AG10803 (cell line): ENCODE results near the gene PHYHD1.

ENCODE experiments used
- DNase-seq: peaks from one replicate; pipeline ENCODE4 v3.0.0; 2010; ENCODE audit warnings: low read depth
- H3K4me3 ChIP-seq: 2 replicates; pipeline ENCODE4 v1.5.1; 2011; ENCODE audit warnings: mild to moderate bottlenecking, low read length, control low read depth
- CTCF ChIP-seq: conservative IDR thresholded peaks from 2 replicates; pipeline ENCODE4 v1.5.1; 2011; ENCODE audit warnings: mild to moderate bottlenecking, low read length, control low read depth, inconsistent platforms

The PHYHD1 gene

GRCh38 chr9:128885798-128886197 is 35.0 kb upstream of the PHYHD1 start:
- TF ChIP-seq CTCF = no peak
- H3K4me3 ChIP-seq = no peak overlapping the region
- DNase-seq = no peak

GRCh38 chr9:128886211-128886891 is 34.4 kb upstream of the PHYHD1 start:
- H3K4me3 ChIP-seq = no peak overlapping the region
- DNase-seq = no peak
- TF ChIP-seq CTCF = no peak

GRCh38 chr9:128887049-128887448 is 33.7 kb upstream of the PHYHD1 start:
- TF ChIP-seq CTCF = no peak
- DNase-seq = no peak
- no peak overlapping the region for H3K4me3 ChIP-seq

GRCh38 chr9:128887914-128888350 is 32.9 kb upstream of the PHYHD1 start:
- TF ChIP-seq CTCF = no peak
- DNase-seq = no peak
- no peak overlapping the region for H3K4me3 ChIP-seq

DNA sequence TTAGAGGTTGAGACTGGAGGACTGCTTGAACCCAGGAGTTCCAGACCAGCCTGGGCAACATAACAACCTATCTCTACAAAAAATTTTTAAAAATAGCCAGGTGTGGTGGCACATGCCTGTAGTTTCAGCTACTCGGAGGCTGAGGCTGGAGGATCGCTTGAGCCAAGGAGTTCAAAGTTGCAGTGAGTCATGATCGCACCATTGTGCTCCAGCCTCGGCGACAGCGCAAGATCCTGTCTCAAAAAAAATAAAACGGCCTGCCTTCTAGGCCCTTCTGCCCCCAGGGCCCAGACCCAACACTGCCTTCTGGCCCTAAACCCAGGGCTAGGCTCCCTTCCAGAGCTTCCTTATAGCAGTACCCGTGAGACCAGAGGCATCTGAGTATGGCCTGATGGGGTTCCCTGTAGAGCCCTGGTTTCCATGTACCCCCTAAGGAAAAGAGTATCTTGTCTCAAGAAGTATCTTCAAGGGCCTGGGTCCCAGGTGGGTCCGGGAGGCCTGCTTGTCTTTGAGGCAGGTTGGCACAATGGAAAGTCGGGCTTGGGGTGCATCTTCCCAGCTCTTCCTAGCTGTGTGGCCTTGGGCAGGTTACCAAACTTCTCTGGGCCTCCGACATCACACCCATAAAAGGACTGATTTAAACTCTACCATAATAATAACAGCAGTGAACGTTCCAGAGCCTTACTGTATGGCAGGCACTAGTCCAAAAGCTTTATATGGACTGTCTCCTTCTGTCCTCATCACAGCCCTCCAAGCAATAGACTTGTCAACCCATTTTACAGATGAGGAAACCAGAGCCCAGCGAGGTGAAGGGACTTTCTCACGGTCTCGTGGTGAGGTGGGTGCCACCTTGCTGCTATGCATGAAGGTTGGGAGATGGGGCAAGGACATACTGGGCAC is 29.2 kb upstream of the PHYHD1 start:
- no peak for TF ChIP-seq CTCF
- no peak for DNase-seq
- no peak overlapping the region for H3K4me3 ChIP-seq

DNA sequence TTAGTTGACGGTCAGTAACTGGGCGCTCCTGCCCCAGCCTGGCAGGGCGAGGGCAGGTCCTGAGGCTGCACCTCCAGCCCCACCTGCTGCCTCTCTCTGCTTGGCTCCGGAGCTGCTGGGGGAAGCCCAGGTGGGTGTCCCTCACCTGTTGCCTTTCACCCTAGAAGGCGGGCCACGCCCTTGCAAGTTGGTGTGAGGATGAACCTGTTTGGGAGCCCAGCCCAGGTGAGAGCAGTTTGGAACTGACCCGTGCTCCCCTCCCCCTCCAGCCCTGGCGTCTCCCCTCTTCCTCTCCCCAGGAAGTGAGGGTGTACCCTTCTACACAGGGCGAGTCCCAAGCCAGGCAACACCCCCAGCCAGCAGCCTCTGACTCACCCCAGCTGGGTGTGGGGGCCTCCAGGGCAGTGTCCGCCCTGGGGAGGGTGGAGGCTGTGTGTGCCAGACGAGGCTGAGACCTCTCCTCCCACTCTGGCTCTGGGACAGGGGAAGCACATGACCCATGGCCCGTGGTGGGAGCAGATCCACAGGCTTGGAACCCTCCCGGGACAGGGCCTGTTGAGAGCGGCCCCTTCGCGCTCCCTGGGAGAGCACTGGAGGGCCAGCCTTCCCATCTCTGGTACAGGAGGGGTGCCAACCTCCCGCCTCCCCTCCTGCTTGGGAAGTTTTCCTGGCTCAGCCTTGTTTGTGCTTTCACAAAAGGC is 28.4 kb upstream of the PHYHD1 start:
- peak overlapping the region; percentile 40 for H3K4me3 ChIP-seq
- TF ChIP-seq CTCF = no peak
- DNase-seq = peak; percentile 88
